OCI-M2 (cell line): ENCODE data around the gene FERMT3.
A peak's percentile ranks its signal among the peaks of the same experiment; 100 is the strongest.

Source experiments
- DNase-seq: peaks from one replicate; lab custom pipeline; 2025; ENCODE audit not compliant: unreplicated experiment; lab: John Stamatoyannopoulos, UW

The FERMT3 gene

DNA sequence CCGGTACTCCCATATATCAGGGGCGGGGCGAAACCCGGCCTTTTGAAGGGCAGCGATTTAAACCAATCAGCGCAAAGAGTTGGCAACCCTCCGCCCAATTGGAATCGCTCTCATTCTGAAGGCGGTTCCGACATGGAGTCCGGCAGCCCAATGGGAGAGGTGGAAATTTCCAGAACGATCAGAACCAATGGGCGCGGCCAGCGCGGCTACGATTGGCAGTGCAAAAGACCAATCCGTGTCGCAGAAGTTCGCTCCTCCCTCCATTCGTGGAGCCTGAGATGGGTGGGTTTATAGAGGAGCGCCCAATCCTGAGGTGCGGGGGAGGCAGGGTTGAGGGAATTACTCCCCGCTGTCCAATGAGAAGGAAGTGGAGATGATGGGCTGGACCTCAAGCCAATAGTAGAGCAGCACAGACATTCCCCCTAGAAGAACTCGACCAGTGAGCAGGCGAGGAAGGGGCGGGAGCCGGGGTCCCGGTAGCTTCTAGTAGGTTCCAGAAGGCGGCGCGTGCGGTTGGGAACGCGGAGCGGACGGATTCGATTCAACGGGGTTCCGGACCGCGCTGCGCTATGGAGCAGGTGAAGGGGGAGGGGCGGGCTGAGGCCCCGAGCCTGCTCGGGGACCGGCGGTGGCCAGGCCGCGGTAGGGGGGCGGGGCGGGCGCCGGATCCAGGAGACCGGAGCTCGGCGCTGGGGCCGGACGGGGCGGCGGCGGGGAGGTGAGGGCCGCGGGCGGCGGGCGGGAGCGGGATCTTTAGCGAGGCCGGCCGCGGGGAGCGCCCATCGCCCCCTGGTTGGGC, 20.6 kb upstream of the FERMT3 start, which contains the start of gene STIP1:
TSS of gene STIP1 (plus strand) at position 479 of the 799 bp plus-strand sequence. CDS start at position 570, 91 bp downstream.
- DNase-seq, result peak; percentile 94

GRCh38 chr11:64186492-64187165, 19.9 kb upstream of the FERMT3 start:
- no peak for DNase-seq

DNA sequence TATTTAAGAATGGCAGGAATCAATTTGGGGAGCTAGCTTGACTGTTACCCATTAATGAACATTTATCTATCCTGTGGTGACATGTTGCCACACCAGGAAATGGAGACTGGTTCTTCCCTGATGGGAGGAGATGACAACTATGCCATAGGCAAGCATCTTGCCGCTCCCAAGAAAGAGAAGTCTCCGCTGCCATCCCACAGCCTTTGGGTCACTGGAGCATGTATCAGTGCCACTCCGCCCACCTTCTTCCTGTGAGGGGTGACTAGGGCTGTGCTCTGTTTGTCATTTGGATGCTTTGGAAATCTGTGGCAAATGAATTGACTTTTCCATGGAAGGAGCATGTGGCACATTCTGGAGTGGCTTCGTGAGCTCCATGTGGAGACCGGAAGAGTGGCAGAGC, 14.1 kb upstream of the FERMT3 start:
- DNase-seq, result no peak

DNA sequence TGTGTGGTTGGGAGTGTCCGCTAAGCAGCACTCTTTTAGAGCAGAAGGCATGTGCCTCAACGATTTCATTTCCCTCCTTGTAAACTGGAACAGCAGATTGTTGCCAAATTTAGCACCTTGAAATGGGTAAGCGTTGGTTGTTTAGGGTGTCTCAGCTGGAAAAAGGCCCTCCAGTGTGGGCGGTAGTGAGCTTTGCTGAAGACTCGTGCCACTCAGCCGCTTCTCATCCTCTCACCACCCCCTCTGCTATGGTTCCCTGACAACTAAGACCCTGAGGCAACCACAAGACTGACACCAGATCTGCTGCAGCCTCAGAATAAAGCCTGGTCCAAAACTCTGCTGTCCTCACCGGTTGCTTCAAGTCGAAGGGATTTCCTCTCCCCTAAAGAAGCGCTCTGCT, 9.9 kb upstream of the FERMT3 start:
- no peak for DNase-seq

DNA sequence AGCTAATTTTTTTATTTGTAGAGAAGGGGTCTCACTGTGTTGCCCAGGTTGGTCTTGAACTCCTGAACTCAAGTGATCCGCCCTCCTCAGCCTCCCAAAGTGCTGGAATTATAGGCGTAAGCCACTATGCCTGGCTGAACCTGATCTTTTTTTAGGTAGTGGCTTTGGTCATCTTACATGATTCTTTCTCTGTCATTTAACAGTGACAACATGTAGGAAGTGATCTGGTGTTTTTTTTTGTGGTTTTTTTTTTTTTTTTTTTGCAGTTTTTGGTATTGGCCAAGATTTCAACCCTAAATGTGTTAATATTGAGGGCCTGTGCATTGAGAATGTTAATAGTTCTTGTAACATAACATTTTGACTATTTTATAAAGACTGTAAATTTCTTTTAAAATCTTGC, 8.0 kb upstream of the FERMT3 start:
- no peak for DNase-seq

DNA sequence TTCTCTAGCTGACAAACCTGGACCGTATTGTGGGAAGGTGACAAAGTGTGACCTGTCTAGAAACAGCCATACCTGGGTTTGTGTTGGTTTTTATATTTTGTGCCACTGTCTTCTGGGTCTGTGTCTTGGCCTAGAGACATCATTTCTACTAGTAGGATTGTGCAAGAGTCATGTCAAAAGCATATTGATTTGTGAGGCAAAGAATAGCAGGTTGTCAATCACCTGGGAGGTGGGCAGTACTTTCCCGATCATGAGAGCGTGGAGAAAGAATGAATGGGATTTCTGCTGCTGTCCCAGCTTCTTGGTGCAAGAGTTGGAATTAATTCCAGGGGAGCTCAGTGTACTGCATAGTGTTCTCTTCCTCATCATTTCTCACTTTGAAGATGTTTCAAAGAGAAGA, 5.0 kb upstream of the FERMT3 start:
- DNase-seq, result no peak

DNA sequence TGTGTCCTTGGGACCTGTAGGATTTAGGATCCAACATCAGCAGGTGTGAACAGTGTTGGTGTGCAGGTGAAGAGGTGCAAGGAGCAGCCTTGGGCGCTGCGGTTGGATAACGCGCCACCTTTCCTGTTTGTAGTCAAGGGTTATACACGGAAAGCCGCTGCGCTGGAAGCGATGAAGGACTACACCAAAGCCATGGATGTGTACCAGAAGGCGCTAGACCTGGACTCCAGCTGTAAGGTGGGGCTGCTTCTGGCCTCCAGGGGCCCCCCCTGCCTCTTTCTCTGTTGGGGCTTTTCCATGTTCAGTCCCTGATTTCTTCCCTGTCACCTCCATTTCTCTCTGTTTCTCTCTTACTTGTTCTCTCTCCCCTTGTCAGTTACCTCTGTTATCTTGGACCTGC, 3.5 kb upstream of the FERMT3 start:
- no peak for DNase-seq

- DNase-seq, result no peak
These were observed 3.0 kb upstream of the FERMT3 start for GRCh38 chr11:64203421-64204079.

DNA sequence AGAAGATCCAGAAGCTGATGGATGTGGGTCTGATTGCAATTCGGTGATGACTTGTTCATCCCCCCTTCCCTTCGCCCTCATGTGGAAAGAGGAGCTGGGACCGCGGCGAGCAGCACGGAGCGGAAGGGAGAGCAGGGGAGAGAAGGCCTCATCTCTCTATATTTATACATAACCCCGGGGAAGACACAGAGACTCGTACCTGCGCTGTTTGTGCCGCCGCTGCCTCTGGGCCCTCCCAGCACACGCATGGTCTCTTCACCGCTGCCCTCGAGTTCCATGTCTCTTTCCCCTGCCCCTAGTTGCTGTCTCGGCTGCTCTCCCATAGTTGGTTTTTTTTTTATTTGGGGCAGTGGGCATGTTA, 2.5 kb upstream of the FERMT3 start:
- no peak for DNase-seq

DNA sequence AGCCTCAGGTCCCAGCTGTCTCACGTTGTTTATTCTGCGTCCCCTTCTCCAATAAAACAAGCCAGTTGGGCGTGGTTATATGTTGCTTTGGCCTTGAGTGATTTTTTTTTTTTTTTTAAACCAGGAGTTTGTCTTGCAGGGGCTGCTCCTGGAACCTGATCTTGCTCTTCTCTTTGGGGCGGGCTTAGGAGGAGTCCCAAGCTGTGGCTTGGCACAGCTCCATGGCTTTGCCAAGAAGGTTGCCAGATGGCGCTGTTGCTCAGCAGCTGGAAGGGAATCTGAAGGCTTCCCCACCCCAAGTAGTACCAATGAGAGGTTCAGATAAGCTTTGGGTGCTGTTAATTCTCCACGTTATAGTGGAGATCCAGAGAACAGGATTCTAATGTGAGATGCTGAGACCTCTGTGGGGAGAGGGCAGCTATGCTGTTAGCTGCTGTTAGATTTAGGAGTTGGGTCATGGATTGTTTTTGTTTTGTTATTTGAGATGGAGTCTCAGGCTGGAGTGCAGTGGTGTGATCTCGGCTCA, 2.0 kb upstream of the FERMT3 start:
- DNase-seq, result peak; percentile 44

DNA sequence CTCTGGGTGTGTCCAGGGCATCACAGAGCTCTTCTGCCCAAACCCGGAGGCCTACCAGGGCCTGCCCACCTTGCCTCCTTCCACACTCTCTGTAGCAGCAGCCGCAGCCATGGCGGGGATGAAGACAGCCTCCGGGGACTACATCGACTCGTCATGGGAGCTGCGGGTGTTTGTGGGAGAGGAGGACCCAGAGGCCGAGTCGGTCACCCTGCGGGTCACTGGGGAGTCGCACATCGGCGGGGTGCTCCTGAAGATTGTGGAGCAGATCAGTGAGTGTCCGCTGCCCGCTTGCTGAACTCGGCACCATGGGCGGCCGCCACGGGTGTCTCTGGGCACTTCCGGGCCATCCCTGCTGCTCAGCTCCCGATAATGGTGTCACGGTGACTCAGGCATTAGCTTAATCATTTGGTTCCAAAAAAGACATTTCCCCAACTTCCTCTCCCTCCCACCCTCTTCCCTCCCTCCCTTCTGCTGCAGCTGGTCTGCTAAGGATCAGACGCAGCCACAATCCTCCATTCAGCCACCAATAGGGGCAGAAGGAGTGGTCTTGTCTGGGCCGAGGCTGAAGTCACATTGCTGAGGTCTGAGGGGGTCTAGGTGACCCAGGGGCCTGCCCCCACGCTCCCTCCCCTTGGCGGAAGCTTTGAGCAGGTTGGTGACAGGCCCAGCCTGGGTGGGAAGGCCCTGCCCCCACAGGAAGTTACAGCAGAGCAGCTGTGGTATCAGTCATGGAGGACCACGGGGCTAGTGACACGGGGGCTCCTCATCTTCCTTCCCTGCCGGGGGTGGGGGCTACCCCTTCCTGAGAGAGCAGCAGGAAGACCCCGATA, 950 bp downstream of the FERMT3 start:
- DNase-seq, result peak; percentile 53

- no peak for DNase-seq
These were observed 1.7 kb downstream of the FERMT3 start for GRCh38 chr11:64208086-64208795.

DNA sequence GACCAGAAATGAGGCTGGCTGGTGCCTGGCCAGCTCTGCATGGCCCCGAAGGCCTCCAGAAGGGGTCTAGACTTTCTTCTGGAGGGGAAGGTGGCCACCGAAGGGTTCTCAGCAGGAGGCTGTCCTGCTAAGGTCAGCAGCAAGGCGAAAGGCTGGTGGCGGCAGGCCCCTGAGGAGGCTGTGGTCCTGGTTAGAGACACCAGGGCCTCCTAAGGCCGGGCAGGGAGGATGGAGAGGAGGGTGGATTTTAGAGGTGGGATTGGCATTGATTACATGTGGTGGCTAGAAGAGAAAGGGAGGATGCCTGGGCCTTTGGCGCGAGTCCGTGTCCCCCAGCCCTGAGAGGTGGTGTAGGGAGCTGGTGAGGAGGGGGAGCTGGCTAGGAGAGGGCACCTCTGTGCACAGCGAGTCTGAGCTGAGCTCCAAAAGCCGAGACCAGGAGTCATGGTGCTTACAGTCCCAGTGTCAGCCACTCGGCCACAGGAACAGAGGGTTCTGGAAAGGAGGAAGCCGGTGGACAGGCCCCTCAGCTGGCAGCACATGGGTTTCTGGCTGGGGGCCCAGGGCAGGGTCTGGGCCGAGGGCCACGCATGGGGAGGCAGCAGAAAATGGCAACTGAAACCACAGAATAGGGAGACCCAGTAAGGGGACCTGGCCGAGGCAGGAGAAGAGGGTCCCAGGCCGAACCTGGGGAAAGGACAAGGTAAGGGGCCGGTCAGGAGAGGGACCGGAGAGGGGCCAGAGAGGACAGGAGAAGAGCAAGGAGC, 2.5 kb downstream of the FERMT3 start:
- DNase-seq, result no peak

GRCh38 chr11:64209563-64209843, 3.0 kb downstream of the FERMT3 start:
- DNase-seq, result no peak

- no peak for DNase-seq
These were observed 3.9 kb downstream of the FERMT3 start for GRCh38 chr11:64210301-64211020.

GRCh38 chr11:64211181-64211872, 4.8 kb downstream of the FERMT3 start:
- DNase-seq, result no peak

DNA sequence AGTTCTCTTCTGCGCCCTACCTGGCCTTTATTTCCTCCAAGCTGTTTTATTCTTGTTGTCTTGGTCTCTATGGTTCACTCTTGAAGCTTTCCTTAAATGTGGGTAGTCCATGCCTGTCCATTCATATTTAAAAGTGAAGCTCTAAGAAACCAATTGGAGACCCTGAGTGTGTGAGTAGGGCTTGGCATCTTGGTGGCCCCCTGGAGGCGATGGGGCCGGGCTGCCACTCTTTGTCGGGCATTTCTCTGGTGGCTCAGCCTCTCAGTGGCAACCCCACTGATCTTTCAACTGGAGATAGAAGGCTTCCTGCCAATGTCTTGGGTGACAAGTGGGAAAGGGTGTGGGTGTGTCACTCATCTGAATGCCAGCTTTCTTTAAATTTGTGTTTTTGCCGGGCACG, 10.4 kb downstream of the FERMT3 start:
- no peak for DNase-seq

DNA sequence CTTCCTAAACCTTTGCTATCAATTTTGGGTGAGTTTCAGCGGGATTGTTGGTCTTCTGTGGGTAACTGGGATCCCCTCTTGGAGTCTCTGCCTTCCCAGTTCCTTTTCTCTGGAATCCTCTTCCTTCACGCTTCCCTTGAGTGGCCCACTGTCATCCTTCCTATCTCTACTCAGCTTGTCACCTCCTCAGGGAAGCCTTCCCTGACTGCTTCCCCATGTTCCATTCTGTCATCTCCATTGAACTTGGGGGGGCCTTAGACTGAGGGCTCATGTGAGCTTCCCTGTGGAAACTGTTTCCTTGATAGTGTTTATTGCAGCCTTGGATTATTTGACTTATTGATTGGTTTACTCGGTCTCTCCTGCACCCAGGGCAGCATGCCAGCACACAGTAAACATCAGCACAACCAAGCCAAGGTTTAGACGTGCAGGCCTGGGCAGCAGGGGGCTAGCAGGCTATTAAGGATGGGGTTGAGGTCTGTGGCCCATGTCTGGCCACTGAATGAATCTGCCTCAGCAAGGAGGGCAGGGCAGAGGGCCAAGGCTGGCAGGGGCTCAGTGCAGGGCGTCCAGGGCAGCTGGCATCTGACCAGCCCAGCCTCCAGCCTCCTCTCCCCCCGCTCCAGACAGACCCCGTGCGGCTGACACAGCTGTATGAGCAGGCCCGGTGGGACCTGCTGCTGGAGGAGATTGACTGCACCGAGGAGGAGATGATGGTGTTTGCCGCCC, 12.3 kb downstream of the FERMT3 start:
- DNase-seq, result no peak
